IPS DF 6.9 (cell line): ENCODE results near the gene RNF167.

Experiments
- DNase-seq: peaks from one replicate; pipeline ENCODE4 v3.0.0-alpha.2; 2013; ENCODE audit warnings: low read depth, low spot score
- H3K27ac ChIP-seq: one replicate; pipeline ENCODE4 v1.5.1; 2013; ENCODE audit warnings: low read length, control low read depth
- H3K27me3 ChIP-seq: 2 replicates; pipeline ENCODE4 v1.6.1; 2013; ENCODE audit warnings: mild to moderate bottlenecking, low read length; ENCODE audit not compliant: control insufficient read depth, insufficient read depth
- H3K36me3 ChIP-seq: 2 replicates; pipeline ENCODE4 v1.6.1; 2013; ENCODE audit warnings: low read length; ENCODE audit not compliant: control insufficient read depth, insufficient read depth
- H3K4me1 ChIP-seq: 2 replicates; pipeline ENCODE4 v1.6.1; 2013; ENCODE audit warnings: low read length; ENCODE audit not compliant: control insufficient read depth, insufficient read depth
- H3K4me3 ChIP-seq: 2 replicates; pipeline ENCODE4 v1.5.1; 2013; ENCODE audit warnings: mild to moderate bottlenecking, low read length
- H3K9me3 ChIP-seq: 2 replicates; pipeline ENCODE4 v1.6.1; 2013; ENCODE audit warnings: low read length, inconsistent platforms; ENCODE audit not compliant: control insufficient read depth, insufficient read depth
- WGBS: extraction: QIAGEN DNeasy Blood & Tissue Kit; methylation state at CpG from one replicate; pipeline ENCODE4 v1.1.7; 2013; ENCODE audit warnings: mixed read lengths, missing lambda C conversion rate; ENCODE audit not compliant: insufficient read length, insufficient coverage; 5-methylcytosine and 5-hydroxymethylcytosine counted together

The RNF167 gene

DNA sequence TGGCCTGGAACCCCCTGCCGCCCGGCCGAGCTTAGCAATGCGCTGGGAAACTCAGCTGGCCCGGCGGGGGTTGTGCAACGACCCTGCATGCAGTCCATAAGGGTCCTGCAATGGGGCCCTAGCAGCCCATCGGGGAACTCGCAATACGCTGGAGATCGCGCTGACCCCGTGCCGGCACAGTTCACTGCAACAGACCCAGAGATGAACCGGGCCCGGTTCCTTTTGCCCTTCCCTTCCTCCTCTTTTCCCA, 597 bp upstream of the RNF167 start:
- Histone ChIP-seq H3K4me1 (peaks cover 6% of the 10 kb centered on the region), H3K4me3 (peak overlapping the region; percentile 68), H3K27ac (no peak overlapping the region), H3K36me3 (peaks cover 15% of the 10 kb centered on the region; the same call in 1 of the 2 replicates), H3K27me3 (no peaks in the 10 kb centered on the region), H3K9me3 (no peaks in the 10 kb centered on the region)
- no peak for DNase-seq
- no CpG with 5 or more reads among the region's 16 CpGs for WGBS

DNA sequence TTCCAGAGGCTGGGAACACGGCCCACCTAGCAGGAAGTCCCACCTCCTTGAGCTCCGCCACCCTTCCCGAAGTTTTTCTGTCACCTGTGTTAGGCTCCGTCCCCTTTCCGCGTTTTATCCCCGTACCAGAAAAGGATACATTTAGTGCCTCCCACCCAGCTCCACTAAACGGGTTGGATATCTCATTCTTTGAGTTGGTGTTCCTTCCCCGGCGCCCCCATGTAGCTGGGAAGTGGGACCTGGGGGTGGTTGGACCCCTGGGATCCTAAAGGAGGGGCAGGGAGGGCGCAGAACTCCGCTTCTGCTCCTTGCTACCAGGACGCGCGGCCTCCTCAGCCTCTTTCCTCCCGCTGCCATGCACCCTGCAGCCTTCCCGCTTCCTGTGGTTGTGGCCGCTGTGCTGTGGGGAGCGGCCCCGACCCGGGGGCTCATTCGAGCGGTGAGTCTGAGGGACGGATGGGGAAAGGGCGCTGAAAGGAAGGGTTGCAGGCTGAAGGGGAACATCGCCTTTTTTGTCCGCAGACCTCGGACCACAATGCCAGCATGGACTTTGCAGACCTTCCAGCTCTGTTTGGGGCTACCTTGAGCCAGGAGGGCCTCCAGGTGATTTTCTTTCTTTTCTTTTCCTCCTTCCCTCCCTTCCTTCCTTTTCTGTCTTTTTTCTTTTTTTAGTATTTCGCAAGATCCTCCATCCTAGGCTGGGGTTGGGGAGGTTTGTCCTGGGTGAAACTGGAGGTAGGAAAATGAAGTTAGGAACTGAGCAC, 669 bp downstream of the RNF167 start:
- no CpG with 5 or more reads among the region's 29 CpGs for WGBS
- Histone ChIP-seq H3K4me3 (peak overlapping the region; percentile 68), H3K27me3 (no peaks in the 10 kb centered on the region), H3K36me3 (peaks cover 21% of the 10 kb centered on the region; the same call in 1 of the 2 replicates), H3K27ac (no peak overlapping the region), H3K9me3 (no peaks in the 10 kb centered on the region), H3K4me1 (peaks cover 6% of the 10 kb centered on the region)
- no peak for DNase-seq

DNA sequence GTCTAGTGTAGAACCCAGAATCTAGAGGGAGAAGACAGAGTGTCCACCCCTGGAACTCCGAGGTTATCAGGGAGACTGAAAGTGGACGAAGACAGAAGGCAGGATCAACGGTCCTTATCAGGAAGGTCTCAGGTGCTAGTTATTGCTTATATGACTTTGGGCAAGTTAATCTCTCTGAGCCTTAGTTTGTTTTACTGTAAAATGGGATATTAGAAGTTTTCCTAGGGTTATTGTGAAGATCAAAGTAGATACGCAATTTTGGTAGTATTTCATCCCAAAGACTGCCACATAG, 1.2 kb downstream of the RNF167 start:
- Histone ChIP-seq H3K9me3 (no peaks in the 10 kb centered on the region), H3K27me3 (no peaks in the 10 kb centered on the region), H3K36me3 (peaks cover 27% of the 10 kb centered on the region; the same call in 1 of the 2 replicates), H3K4me3 (peak overlapping the region; percentile 68; the same call in 1 of the 2 replicates), H3K4me1 (peaks cover 8% of the 10 kb centered on the region), H3K27ac (no peak overlapping the region)
- no CpG with 5 or more reads among the region's 4 CpGs for WGBS
- DNase-seq, result no peak

- no peaks in the 10 kb centered on the region for H3K9me3 ChIP-seq
- no peak overlapping the region for H3K27ac ChIP-seq
- no peaks in the 10 kb centered on the region for H3K27me3 ChIP-seq
- DNase-seq, result no peak
- H3K36me3 ChIP-seq, result peaks cover 30% of the 10 kb centered on the region
- no peak overlapping the region for H3K4me3 ChIP-seq
- WGBS, result no CpG with 5 or more reads among the region's 13 CpGs
- H3K4me1 ChIP-seq, result peaks cover 8% of the 10 kb centered on the region
These were observed 2.9 kb downstream of the RNF167 start for GRCh38 chr17:4942760-4943508.

DNA sequence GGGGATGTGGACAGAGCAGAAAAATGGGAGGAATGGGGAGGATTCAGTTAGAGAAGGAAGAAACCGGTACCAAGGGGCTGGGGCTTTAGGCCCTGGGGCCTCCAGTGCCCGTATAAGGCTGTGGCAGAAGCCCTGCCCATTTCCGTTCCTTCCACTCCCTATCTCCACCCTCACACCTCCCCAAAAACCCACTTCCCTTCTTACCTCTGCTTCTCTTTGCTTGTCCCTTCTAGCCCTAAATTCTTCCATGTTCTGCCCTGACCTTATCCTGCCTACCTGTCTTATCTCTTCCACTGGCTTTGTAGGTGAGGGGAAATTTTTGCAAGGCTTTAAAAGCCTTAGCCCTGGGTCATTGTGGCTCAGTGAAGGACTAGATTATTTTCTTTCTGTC, 4.1 kb downstream of the RNF167 start:
- Histone ChIP-seq H3K4me1 (peaks cover 3% of the 10 kb centered on the region; the same call in 1 of the 2 replicates), H3K4me3 (no peak overlapping the region), H3K27ac (no peak overlapping the region), H3K9me3 (no peaks in the 10 kb centered on the region), H3K27me3 (no peaks in the 10 kb centered on the region), H3K36me3 (peaks cover 26% of the 10 kb centered on the region)
- no peak for DNase-seq
- no CpG with 5 or more reads among the region's 3 CpGs for WGBS

DNA sequence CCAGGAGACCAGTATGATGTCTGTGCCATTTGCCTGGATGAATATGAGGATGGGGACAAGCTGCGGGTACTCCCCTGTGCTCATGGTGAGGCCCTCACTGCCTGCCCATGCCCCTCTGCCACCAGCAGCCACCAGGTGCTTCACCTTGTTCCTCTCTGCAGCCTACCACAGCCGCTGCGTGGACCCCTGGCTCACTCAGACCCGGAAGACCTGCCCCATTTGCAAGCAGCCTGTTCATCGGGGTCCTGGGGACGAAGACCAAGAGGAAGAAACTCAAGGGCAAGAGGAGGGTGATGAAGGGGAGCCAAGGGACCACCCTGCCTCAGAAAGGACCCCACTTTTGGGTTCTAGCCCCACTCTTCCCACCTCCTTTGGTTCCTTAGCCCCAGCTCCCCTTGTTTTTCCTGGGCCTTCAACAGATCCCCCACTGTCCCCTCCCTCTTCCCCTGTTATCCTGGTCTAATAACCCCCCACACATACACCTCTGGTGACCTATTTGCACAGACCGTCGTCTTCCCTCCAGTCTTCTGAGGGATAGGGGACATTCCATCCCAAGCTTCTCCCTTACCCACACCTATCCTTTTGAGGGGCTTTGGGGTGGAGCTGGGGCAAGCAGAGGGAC, 4.6 kb downstream of the RNF167 start:
- H3K36me3 ChIP-seq, result peaks cover 26% of the 10 kb centered on the region

GRCh38 chr17:4945176-4945943, 5.3 kb downstream of the RNF167 start:
- H3K4me3 ChIP-seq, result no peak overlapping the region
- H3K36me3 ChIP-seq, result peaks cover 26% of the 10 kb centered on the region
- H3K4me1 ChIP-seq, result peaks cover 3% of the 10 kb centered on the region; the same call in 1 of the 2 replicates
- WGBS, result 100% methylated on average over 1 of the region's 7 CpGs
- H3K27ac ChIP-seq, result no peak overlapping the region
- DNase-seq, result no peak
- no peaks in the 10 kb centered on the region for H3K9me3 ChIP-seq
- no peaks in the 10 kb centered on the region for H3K27me3 ChIP-seq

More for the DNA sequence above, 4.6 kb downstream of the RNF167 start:
- WGBS, result no CpG with 5 or more reads among the region's 8 CpGs
- no peak overlapping the region for H3K4me3 ChIP-seq
- no peaks in the 10 kb centered on the region for H3K27me3 ChIP-seq
- H3K4me1 ChIP-seq, result peaks cover 3% of the 10 kb centered on the region; the same call in 1 of the 2 replicates
- no peak for DNase-seq
- no peak overlapping the region for H3K27ac ChIP-seq
- no peaks in the 10 kb centered on the region for H3K9me3 ChIP-seq

DNA sequence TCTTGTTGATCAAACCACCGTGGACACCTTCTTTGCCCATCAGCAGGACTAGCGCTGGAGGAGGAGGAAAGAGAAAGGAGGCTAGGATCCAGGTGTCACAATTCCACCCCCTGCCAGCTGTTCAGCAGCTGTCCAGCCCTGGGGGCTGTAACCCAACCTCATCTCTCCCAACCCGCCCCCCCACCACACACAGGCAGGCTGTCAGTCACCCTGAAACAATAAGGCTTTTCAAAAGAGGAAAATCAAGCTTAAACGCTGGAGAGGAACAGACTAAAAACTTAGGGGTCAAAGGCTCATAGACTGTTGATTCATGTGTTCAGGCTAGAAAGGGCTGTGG, 5.8 kb downstream of the RNF167 start:
- Histone ChIP-seq H3K27ac (no peak overlapping the region), H3K27me3 (no peaks in the 10 kb centered on the region), H3K4me3 (no peak overlapping the region), H3K9me3 (no peaks in the 10 kb centered on the region), H3K36me3 (peaks cover 26% of the 10 kb centered on the region), H3K4me1 (peaks cover 3% of the 10 kb centered on the region; the same call in 1 of the 2 replicates)
- WGBS, result no CpG with 5 or more reads among the region's 4 CpGs
- no peak for DNase-seq

GRCh38 chr17:4946312-4946976, 6.4 kb downstream of the RNF167 start:
- DNase-seq, result no peak
- no CpG with 5 or more reads among the region's 16 CpGs for WGBS
- H3K9me3 ChIP-seq, result no peaks in the 10 kb centered on the region
- H3K4me3 ChIP-seq, result peak overlapping the region; percentile 70; the same call in 1 of the 2 replicates
- H3K27me3 ChIP-seq, result no peaks in the 10 kb centered on the region
- H3K27ac ChIP-seq, result no peak overlapping the region
- H3K36me3 ChIP-seq, result peaks cover 26% of the 10 kb centered on the region
- peaks cover 5% of the 10 kb centered on the region; the same call in 1 of the 2 replicates for H3K4me1 ChIP-seq

DNA sequence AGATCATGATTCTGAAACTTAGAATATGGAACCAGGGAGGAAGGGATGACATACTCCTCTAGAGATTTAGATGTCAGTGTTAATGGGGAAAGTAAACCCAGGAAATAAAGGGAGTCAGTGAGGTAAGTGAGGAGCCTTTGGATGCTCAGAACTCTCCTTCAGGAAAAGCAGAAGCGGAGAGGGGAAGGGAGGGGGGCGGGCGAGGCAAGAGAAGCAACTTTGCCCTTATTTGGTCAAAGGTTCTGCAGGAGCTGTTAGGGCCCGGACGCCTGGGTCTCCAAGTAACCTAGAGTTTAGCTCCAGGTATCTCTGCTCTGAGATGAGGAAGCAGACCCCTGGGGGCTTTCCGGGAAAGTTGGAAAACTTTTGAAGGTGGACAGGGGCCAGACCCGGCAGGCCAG, 6.9 kb downstream of the RNF167 start:
- no CpG with 5 or more reads among the region's 7 CpGs for WGBS
- peaks cover 5% of the 10 kb centered on the region; the same call in 1 of the 2 replicates for H3K4me1 ChIP-seq
- H3K27ac ChIP-seq, result no peak overlapping the region
- no peak for DNase-seq
- H3K27me3 ChIP-seq, result no peaks in the 10 kb centered on the region
- peak overlapping the region; percentile 70; the same call in 1 of the 2 replicates for H3K4me3 ChIP-seq
- H3K36me3 ChIP-seq, result peaks cover 26% of the 10 kb centered on the region
- H3K9me3 ChIP-seq, result no peaks in the 10 kb centered on the region
